Measurements from ENCODE around the gene PDZRN3.

DNA sequence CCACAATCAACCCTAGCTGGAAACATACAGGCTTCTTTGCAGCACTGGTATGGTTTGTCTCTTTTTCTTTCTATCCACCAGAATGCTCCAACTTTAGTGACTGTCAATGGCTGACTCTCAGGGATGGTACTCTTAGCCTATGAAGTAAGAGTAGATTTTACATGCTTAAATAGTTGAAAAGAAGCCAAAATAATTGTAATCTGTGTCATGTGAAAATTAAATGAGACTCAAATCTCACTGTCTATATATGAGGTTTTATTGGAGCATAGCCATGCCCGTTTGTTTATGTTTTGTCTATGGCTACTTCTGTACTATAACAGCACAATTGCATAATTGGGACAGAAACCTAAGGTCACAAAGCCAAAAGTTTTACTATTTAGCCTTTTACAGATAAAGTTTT, 29.1 kb upstream of the PDZRN3 start:
- TF ChIP-seq, protein P1, sequence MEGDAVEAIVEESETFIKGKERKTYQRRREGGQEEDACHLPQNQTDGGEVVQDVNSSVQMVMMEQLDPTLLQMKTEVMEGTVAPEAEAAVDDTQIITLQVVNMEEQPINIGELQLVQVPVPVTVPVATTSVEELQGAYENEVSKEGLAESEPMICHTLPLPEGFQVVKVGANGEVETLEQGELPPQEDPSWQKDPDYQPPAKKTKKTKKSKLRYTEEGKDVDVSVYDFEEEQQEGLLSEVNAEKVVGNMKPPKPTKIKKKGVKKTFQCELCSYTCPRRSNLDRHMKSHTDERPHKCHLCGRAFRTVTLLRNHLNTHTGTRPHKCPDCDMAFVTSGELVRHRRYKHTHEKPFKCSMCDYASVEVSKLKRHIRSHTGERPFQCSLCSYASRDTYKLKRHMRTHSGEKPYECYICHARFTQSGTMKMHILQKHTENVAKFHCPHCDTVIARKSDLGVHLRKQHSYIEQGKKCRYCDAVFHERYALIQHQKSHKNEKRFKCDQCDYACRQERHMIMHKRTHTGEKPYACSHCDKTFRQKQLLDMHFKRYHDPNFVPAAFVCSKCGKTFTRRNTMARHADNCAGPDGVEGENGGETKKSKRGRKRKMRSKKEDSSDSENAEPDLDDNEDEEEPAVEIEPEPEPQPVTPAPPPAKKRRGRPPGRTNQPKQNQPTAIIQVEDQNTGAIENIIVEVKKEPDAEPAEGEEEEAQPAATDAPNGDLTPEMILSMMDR (IDR thresholded peaks at IDR 0.05), result no peak
- no peak for TF ChIP-seq POLR2AphosphoS5 (IDR thresholded peaks at IDR 0.05; ENCODE audit: low read depth, low read length)
- no peak for TF ChIP-seq SIN3A (IDR thresholded peaks at IDR 0.05; ENCODE audit: borderline replicate concordance, insufficient read depth, low read depth, low read length)
